GM12892 (cell line): ENCODE measurements around the gene TNRC18.

Experiments used
- POLR2A ChIP-seq: IDR thresholded peaks from 2 replicates; pipeline ENCODE4 v1.6.1; 2011; ENCODE audit warnings: low read depth, low read length, control low read depth
- POLR2AphosphoS5 ChIP-seq: IDR thresholded peaks from 2 replicates; pipeline ENCODE4 v1.6.1; 2011; ENCODE audit warnings: low read depth, low read length, control low read depth
- TAF1 ChIP-seq: IDR thresholded peaks from 2 replicates; pipeline ENCODE4 v1.6.1; 2011; ENCODE audit warnings: low read depth, mild to moderate bottlenecking, control low read depth, low read length, borderline replicate concordance

GRCh38 chr7:5296611-5297226 is 126.9 kb downstream of the TNRC18 start:
- no peak for TF ChIP-seq POLR2A
- no peak for TF ChIP-seq POLR2AphosphoS5
- TF ChIP-seq TAF1 = no peak
